ENCODE results near the gene SAMD15.
A peak's percentile ranks its signal among the peaks of the same experiment; 100 is the strongest.
"Not testable (repeated sequence)": the region's sequence is repeated elsewhere in the genome, so short reads cannot be mapped to it uniquely, and the experiment has no call there.

Gene SAMD15

DNA sequence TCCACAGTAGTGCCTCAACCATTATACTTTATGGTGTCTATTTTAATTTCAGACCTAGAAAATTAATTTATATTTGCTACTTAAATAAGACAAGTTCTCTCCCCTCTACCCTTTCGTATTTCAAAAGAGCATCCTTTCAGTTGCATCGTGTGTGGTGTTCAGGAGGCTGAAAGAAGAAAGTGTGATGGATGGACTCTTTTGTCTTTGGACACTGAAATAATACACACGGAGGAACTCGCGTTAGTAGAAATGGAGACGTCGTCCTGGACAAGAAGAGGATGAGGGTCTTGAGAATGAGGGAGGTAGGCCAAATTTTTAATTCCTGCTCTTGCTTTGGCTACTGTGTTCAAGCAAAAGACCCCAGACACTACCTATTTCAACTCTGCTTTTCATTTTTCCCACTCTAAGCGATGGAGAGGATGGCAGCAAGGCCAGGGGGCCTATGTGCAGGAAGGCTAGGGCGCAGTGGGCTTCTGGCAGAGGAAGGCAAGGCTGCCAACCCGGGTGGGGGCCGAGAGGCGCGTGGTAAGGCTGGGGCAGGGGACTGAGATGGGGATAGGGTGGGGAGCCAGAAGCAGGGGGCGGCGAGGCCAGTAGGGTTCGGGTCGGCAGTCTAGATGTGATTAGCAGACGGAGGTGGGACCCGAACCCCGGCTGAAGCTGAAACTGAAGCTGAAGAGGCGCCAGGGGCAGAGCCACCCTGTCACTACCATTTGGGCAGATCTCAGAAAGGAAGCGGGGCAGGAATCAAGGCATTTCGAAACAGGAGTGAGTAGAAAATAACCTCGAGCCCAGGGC lies 1.0 kb upstream of the SAMD15 start:
- peak; percentile 36 for DNase-seq (ENCODE audit: low spot score)

DNA sequence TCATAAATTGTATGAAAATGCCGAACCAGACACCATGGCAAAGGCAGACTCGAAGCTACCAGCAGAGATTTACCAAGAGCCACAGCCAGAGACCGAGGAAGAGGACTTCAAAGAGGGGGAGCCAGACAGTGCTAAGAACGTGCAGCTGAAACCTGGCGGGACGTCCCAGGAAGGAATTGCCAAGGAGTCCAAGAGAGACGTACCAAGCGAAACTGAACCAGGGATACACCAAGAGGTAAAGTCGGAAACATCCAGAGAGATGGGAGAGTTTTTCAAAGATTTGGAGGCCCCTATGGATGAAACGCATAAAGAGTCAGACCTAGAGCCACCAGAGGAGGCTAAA lies 294 bp downstream of the SAMD15 start:
- DNase-seq (ENCODE audit: low spot score): no peak

DNA sequence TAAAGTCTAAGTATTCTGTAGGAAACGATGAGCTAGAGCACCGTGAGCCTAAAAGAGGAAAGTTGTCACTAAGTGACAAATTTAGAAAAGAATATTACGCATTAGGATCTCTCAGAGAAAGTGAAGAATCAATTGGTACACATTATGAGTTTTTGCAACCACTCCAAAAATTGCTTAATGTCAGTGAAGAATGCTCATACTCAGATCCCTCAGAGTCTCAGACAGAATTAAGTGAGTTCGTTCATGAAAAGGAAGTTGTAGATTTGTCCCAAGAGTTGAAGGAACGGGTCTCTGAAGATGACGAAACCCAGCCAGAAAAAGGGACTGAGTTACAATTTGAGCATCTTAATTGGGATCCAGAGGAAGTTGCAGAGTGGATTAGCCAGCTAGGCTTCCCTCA lies 1.5 kb downstream of the SAMD15 start:
- DNase-seq (ENCODE audit: low spot score): no peak

DNA sequence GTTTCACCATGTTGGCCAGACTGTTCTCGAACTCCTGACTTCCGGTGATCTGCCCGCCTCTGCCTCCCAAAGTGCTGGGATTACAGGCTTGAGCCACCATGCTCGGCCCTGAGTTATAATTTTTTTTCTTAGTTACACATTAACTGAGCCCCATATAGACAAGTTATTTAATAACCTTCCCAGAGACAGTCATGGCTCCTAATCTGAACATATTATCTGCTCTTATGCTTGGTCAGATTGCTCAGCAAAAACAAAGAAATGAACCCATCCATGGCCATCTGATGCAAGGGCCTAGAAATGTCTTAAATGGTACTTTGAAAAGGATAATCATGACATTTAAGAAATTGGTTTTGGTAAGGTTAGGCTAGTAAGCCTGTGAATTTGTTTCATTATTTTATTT lies 13.0 kb downstream of the SAMD15 start:
- DNase-seq (ENCODE audit: low spot score): no peak

DNA sequence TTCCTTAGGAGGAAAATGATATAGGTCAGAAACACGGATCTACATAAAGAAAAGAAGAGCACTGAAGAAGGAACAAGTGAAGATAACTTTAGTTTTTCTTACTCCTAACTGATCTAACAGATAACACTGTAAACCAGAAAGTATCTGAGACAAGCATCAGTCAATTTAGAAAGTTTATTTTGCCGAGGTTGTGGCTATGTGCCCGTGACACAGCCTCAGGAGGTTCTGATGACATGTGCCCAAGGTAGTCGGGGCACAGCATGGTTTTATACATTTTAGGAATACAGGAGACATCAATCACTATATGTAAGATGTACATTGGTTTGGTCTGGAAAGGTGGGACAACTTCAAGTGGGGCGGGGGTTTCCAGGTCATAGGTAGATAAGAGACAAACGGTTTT lies 23.0 kb downstream of the SAMD15 start:
- DNase-seq (ENCODE audit: low spot score): no peak

DNA sequence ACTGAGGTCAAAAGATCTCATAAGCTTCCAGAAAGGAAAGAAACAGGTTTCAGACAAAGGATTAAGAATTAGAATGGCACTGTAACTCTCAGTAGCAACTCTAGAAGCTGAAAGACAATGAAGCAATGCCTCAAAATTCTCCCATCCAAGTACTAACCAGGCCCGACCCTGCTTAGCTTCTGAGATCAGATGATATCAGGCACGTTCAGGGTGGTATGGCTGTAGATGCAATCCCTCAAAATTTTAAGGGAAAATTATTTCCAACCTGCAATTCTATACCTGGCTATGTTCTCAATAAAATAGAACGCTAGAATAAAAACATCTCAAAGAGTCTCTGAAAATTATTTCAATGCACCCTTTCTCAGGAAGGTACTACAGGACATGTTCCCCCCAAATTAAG lies 26.6 kb downstream of the SAMD15 start:
- DNase-seq (ENCODE audit: low spot score): no peak

DNA sequence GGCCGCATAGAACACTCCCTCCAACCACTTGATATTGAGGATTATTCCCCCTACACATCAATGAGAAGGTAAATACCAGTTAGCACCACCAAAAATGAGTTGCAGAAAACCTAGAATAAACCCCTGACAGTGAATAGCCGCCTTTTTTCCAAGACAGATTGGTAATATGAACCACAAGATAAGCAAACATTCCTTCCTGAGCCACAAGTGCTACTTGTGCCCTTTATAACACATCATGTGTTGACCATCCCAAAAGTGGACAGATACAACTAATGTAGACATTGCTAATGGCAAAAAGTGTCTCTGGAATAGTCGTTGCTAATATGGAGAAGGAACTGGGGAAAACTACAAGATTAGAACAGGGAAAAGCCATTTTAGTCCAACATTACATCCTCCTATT lies 28.9 kb downstream of the SAMD15 start:
- no peak for DNase-seq (ENCODE audit: low spot score)

DNA sequence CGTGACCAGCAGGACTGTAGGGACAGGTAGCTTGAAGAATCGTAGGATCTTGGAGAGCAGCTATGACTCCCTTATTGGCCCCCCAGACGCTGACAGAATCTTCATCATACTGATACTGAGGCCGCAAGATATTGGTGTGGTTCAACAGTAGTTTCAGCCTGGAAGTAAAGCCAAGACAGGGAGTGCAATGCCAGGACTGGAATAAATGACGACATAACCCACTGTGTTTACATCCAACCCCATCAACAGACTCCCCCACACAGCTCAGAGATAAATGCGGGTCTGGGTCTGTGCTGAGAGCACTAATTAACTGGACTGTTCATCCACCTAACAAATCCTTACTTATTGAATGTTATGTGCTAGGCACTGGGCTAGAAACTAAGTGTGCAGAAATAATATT lies 29.5 kb downstream of the SAMD15 start:
- DNase-seq (ENCODE audit: low spot score): no peak

DNA sequence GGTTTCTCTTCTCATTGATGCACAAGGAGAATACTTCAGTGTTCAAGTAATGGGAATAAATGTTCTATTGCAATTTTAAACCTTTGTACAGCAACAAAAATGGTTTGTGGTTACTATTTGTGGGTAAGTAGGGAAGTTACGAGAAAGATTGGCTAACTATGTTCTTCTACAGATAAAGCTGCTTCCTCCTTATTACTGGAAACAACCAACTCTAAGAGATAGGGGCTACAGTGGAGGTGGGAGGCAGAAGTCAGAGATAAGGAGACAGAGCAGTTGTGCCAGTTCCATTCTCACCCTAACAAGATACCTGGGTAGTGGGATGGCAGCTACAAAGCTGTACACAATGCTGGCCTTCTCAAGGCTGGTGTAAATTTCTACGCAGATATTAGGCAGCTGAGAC lies 30.0 kb downstream of the SAMD15 start:
- no peak for DNase-seq (ENCODE audit: low spot score)

DNA sequence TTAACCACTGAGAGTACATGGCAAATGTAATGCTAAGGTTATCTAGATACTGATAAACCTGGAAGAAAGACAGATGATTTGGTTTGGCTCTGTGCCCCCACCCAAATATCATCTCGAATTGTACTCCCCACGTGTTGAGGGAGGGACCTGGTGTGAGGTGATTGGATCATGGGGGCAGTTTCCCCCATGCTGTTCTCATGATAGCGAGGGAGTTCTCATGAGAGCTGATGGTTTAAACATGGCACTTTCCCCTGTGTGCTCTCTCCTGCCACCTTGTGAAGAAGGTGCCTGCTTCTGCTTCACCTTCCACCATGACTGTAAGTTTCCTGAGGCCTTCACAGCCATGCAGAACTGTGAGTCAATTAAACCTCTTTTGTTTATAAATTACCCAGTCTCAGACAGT lies 32.0 kb downstream of the SAMD15 start:
- DNase-seq (ENCODE audit: low spot score): no peak

DNA sequence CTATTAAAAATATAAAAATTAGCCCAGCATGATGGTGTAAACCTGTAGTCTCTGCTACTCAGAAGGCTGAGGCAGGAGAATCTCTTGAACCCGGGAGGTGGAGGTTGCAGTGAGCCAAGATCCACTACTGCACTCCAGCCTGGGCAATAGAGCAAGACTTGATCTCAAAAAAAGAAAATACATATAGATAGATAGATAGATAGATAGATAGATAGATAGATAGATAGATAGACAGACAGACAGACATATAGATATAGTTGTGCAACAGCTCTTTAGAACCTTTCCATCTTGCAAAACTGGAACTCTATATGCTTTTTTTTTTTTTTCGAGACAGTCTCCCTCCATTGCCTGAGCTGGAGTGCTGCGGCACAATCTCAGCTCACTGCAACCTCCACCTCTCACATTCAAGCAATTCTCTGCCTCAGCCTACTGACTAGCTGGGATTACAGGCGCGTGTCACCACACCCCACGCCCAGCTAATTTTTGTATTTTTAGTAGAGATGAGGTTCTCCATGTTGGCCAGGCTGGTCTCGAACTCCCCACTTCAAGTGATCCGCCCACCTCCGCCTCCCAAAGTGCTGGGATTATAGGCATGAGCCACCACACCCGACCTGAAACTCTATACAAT lies 38.3 kb downstream of the SAMD15 start:
- not testable (repeated sequence) for DNase-seq (ENCODE audit: low spot score)

DNA sequence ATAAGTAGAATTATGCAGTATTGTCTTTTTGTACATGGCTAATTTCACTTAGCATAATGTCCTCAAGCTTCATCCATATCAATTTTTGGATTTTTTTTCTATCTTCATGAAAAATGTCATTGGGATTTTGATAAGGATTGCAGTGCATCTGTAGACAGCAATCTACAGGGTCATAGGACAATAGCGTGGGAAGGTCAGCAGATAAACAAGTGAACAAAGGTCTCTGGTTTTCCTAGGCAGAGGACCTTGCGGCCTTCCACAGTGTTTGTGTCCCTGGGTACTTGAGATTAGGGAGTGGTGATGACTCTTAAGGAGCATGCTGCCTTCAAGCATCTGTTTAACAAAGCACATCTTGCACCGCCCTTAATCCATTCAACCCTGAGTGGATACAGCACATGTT lies 38.9 kb downstream of the SAMD15 start:
- not testable (repeated sequence) for DNase-seq (ENCODE audit: low spot score)

DNA sequence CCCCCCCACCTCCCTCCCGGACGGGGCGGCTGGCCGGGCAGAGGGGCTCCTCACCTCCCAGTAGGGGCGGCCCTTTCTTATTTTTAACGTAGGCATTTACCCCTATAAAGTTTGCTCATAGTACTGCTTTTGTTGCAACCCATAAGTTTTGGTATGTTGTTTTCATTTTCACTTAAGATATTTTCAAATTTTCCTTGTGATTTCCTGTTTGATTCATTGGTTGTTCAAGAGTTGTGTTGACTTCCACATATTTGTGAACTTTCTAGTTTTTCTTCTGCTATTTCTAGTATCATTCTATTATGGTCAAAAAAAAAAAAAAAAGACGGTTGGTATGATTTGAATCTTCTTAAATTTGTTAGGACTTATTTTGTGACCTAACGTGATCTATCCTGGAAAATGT lies 39.7 kb downstream of the SAMD15 start:
- DNase-seq (ENCODE audit: low spot score): no peak

DNA sequence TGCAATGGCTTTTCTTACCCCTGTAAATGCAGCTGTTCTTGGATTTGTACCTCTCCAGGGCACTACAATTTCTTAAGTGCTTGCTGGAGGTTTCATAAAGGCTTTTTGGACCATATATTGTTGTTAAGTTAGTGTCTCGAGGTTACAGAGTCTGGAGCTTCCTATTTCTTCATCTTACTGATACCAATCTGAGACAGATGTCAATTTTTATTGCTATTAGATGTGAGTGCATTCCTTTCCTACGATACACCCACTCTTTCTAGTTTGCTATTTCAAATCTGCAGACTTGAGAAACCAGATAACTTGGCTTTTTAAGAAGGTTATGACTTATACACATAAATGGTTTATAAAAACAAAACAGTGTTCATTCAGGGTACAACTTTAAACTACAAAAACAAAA lies 44.0 kb downstream of the SAMD15 start:
- DNase-seq (ENCODE audit: low spot score): no peak

DNA sequence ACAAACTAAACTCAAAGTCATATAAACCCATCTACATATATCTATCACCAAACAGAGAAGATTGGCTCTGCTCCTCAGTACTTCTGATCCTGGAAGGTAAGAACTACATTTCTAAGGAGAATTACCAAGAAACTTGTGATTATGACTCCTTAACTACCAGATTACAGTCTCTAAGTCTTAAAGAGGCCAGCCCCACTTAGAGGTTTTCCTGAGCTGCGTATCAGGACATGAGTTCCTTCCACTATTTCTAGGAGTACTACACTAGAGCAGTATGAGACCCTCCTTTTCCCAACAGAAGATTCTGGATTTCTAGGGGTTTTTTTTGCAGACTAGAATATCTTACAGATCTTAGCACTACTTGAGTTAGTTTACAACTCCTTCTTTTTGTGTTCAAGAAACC lies 46.2 kb downstream of the SAMD15 start, which contains the start of gene NOXRED1:
TSS of gene NOXRED1 (minus strand) at position 101 of the 400 bp plus-strand sequence. CDS start 634 bp downstream, outside the sequence.
- no peak for DNase-seq (ENCODE audit: low spot score)

DNA sequence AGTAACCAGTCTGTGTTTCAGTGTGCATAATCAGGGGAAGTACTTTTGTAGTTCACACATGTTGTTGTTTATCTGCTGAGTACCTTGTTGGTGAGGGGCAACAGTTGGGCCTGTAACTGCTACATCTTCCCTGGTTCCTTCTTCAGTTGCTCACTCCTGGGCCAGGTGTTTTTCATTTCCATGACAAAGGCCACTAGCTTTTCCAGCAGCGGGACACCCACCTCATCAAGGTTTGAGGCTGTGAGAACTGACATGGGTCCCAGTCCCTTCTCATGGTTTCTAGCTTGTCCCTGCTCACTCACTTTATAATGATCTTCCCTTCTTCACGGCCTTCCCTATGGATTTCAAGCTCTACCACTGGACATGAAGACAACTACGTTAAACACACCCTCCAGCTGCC lies 47.7 kb downstream of the SAMD15 start:
- no peak for DNase-seq (ENCODE audit: low spot score)

DNA sequence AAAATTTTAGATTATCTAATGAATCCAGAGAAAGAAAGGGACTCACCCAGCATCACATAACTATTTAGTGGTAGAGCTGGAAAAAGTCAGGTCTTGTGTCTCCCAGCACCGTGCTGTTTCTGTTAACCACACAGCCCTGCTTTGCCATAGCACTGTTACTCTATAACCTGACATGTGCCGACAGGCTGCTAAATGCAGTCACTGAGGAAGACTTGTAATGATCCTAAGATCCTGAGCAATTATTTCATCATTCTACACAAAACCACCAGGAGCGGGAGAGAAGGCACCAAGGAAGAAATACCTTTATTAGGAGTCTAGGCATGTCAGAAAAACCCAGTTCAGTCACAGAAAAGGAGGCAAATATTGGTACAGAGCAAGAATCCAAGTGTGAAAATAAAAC lies 49.2 kb downstream of the SAMD15 start:
- no peak for DNase-seq (ENCODE audit: low spot score)

DNA sequence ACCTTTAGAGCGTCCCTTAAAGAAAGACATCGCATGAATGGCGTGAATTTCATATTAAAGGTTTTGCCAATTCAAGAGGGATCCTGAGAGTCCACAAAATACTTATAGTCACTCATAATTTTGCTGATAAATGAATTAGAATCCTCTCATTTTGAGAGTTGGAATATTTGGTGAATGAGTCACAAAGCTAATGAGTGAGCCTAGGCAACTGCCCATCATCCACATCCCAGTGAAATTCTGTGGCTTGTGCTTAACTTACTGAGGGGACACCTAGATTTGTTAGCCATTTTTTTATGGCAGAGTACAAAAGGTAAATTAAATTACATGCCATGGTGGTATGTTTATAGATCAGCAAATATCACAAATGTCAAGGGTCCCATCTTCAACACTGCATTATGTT lies 58.9 kb downstream of the SAMD15 start:
- no peak for DNase-seq (ENCODE audit: low spot score)

DNA sequence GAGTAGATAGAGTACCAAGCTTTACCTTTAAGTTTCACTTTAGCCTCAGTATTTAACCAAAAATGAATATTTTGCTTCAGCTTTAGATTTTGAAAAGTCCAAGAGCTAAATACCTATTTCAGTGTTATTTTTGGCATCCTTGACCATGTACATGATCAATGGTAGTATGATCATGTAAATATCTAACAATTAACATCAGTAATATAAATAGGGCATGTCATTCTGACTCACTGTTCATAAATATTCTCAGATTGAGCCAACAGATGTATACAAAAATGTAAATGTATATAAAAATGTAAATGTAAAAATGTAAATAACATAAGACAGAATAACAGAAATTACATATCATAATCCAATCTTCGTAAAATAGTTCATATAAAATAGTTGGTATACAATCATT lies 61.4 kb downstream of the SAMD15 start:
- DNase-seq (ENCODE audit: low spot score): no peak

DNA sequence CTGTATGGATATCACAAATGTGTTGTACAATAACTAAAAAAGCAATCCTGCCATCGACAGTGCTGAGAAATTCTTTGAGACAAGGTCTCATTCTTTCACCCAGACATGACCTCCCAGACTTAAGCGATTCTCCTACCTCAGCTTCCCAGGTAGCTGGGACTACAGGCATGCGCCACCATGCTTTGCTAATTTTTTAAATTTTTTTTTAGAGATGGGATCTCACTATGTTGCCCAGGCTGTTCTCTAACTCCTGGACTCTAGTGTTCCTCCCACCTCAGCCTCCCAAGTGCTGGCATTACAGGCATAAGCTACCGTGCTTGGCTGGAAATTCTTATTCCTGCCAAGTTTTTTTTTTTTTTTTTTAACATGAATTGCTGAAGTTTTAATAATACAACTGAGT lies 62.7 kb downstream of the SAMD15 start:
- DNase-seq (ENCODE audit: low spot score): no peak
